ENCODE measurements around the gene MB.

MB gene

GRCh38 chr22:35660291-35661127 lies 43.4 kb upstream of the MB start:
- Histone ChIP-seq H3K27me3 (replicated peaks) (no peaks in the 10 kb centered on the region), H3K27ac (no peak overlapping the region), H3K36me3 (replicated peaks) (peaks cover 5% of the 10 kb centered on the region), H3K4me3 (ENCODE audit: low read depth, low read length) (no peak overlapping the region)
- in situ Hi-C loops (cut with HindIII; ENCODE audit: low pct_ligation_motif_present, low sequenced_read_pairs), result no loop called here
- TF ChIP-seq, protein P1, sequence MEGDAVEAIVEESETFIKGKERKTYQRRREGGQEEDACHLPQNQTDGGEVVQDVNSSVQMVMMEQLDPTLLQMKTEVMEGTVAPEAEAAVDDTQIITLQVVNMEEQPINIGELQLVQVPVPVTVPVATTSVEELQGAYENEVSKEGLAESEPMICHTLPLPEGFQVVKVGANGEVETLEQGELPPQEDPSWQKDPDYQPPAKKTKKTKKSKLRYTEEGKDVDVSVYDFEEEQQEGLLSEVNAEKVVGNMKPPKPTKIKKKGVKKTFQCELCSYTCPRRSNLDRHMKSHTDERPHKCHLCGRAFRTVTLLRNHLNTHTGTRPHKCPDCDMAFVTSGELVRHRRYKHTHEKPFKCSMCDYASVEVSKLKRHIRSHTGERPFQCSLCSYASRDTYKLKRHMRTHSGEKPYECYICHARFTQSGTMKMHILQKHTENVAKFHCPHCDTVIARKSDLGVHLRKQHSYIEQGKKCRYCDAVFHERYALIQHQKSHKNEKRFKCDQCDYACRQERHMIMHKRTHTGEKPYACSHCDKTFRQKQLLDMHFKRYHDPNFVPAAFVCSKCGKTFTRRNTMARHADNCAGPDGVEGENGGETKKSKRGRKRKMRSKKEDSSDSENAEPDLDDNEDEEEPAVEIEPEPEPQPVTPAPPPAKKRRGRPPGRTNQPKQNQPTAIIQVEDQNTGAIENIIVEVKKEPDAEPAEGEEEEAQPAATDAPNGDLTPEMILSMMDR (IDR thresholded peaks at IDR 0.05; ENCODE audit: low read depth, low read length, missing control alignments), result no peak
- DNase-seq, result peak; percentile 13

GRCh38 chr22:35657571-35658312 lies 40.6 kb upstream of the MB start:
- Histone ChIP-seq H3K36me3 (replicated peaks) (peaks cover 5% of the 10 kb centered on the region), H3K27me3 (replicated peaks) (no peaks in the 10 kb centered on the region), H3K4me3 (ENCODE audit: low read depth, low read length) (no peak overlapping the region), H3K27ac (no peak overlapping the region)
- TF ChIP-seq, protein P1 (IDR thresholded peaks at IDR 0.05; ENCODE audit: low read depth, low read length, missing control alignments), result no peak
- DNase-seq, result no peak
- in situ Hi-C loops (cut with HindIII; ENCODE audit: low pct_ligation_motif_present, low sequenced_read_pairs), result no loop called here

- H3K4me3 ChIP-seq (ENCODE audit: low read depth, low read length), result no peak overlapping the region
- no peak for DNase-seq
- H3K36me3 ChIP-seq (replicated peaks), result peaks cover 5% of the 10 kb centered on the region
- H3K27me3 ChIP-seq (replicated peaks), result no peaks in the 10 kb centered on the region
- H3K27ac ChIP-seq, result no peak overlapping the region
- TF ChIP-seq, protein P1 (IDR thresholded peaks at IDR 0.05; ENCODE audit: low read depth, low read length, missing control alignments), result no peak
- in situ Hi-C loops (cut with HindIII; ENCODE audit: low pct_ligation_motif_present, low sequenced_read_pairs), result no loop called here
These were observed 39.2 kb upstream of the MB start for GRCh38 chr22:35656284-35656752.

- H3K27ac ChIP-seq, result no peak overlapping the region
- in situ Hi-C loops (cut with HindIII; ENCODE audit: low pct_ligation_motif_present, low sequenced_read_pairs), result no loop called here
- H3K36me3 ChIP-seq (replicated peaks), result peaks cover under 1% of the 10 kb centered on the region
- H3K27me3 ChIP-seq (replicated peaks), result no peaks in the 10 kb centered on the region
- no peak for DNase-seq
- TF ChIP-seq, protein P1 (IDR thresholded peaks at IDR 0.05; ENCODE audit: low read depth, low read length, missing control alignments), result no peak
- H3K4me3 ChIP-seq (ENCODE audit: low read depth, low read length), result no peak overlapping the region
These were observed 36.7 kb upstream of the MB start for GRCh38 chr22:35653824-35654223.

- TF ChIP-seq, protein P1 (IDR thresholded peaks at IDR 0.05; ENCODE audit: low read depth, low read length, missing control alignments), result no peak
- Histone ChIP-seq H3K27ac (no peak overlapping the region), H3K27me3 (replicated peaks) (no peaks in the 10 kb centered on the region), H3K4me3 (ENCODE audit: low read depth, low read length) (no peak overlapping the region), H3K36me3 (replicated peaks) (no peaks in the 10 kb centered on the region)
- no peak for DNase-seq
- in situ Hi-C loops (cut with HindIII; ENCODE audit: low pct_ligation_motif_present, low sequenced_read_pairs), result no loop called here
These were observed 34.0 kb upstream of the MB start for GRCh38 chr22:35651085-35651484.
